Erythroblast (primary cell): ENCODE data around the gene POLN.

Experiments used
- GATA1 ChIP-seq: IDR thresholded peaks from 2 replicates; pipeline ENCODE4 v1.6.1; 2011; ENCODE audit warnings: low read depth, mild to moderate bottlenecking, control low read depth, low read length, moderate library complexity
- POLR2A ChIP-seq: IDR thresholded peaks from 2 replicates; pipeline ENCODE4 v1.6.1; 2011; ENCODE audit warnings: mild to moderate bottlenecking, low read length

GRCh38 chr4:2138846-2139500, 102.9 kb downstream of the POLN start:
- TF ChIP-seq POLR2A (no peak), GATA1 (no peak)
